Fibroblast of lung (primary cell): ENCODE data around the gene IREB2.

ENCODE experiments used
- EZH2 ChIP-seq: IDR thresholded peaks from 2 replicates; pipeline ENCODE4 v1.5.1; 2012; ENCODE audit warnings: low read length, control low read depth, mild to moderate bottlenecking; ENCODE audit errors: missing control alignments
- TF ChIP-seq, protein P1 (sequence below), 2 donors: IDR thresholded peaks in 1 of 2; conservative IDR thresholded peaks in 1 of 2; 1 replicate in 1 of 2; 2 replicates in 1 of 2; pipeline ENCODE4 v1.5.1; 2011 to 2012; ENCODE audit warnings: low read length in 2 of 2, control low read depth in 1 of 2, inconsistent platforms in 1 of 2, low read depth in 1 of 2, mild to moderate bottlenecking in 1 of 2

DNA sequence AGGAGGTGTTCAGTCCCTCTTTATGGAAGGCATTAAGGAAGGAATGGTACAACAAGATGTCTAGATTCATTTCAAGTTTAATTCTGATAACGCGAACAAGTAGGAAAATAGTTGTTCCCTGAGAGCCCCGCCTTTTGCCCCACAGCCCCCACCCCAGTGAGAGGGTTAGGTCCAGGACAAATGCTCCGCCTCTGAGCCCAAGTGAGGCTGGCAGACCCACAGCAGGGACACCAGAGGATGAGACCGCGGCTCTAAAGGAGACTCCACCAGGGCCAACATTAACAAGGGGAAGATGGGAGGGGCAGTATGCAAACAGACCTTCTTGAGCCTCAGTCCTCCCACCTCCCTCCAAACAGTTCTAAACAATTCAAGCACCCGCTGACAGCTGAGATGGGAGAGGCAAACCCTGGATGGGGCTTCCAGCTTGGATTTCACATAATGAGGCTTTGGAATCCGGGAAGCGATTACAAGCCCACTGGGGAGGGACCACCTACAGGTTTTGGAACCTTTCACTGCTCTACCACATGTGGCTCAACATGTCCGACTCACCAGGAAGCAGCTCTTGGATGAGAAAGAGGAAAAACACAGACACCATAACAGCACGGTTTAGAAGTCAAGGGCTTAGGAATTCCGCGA is 42.9 kb upstream of the IREB2 start:
- TF ChIP-seq, protein P1, sequence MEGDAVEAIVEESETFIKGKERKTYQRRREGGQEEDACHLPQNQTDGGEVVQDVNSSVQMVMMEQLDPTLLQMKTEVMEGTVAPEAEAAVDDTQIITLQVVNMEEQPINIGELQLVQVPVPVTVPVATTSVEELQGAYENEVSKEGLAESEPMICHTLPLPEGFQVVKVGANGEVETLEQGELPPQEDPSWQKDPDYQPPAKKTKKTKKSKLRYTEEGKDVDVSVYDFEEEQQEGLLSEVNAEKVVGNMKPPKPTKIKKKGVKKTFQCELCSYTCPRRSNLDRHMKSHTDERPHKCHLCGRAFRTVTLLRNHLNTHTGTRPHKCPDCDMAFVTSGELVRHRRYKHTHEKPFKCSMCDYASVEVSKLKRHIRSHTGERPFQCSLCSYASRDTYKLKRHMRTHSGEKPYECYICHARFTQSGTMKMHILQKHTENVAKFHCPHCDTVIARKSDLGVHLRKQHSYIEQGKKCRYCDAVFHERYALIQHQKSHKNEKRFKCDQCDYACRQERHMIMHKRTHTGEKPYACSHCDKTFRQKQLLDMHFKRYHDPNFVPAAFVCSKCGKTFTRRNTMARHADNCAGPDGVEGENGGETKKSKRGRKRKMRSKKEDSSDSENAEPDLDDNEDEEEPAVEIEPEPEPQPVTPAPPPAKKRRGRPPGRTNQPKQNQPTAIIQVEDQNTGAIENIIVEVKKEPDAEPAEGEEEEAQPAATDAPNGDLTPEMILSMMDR (conservative IDR thresholded peaks at IDR 0.05 in 1 of 2, IDR thresholded peaks at IDR 0.05 in 1 of 2; ENCODE audit: low read depth in 1 of 2, low read length in 2 of 2), result no peak
- no peak for TF ChIP-seq EZH2
